K562 (cell line): Measurements from ENCODE around the gene SRPK2. TPM values are rescaled to one million over a fixed set of nuclear protein-coding genes. Genes with fewer than 3 reads are reported as not detected.

ENCODE experiments used
- ATAC-seq: fragments of 200-7000 bp; cut with Tn5 transposase; 3 replicates; pipeline ENCODE4 v1.9.1; 2020; ENCODE audit warnings: moderate library complexity
- BruUV-seq: library from RNA; stranded (reverse); fragments of 400-500 nt; replicated peaks from 2 replicates; lab custom pipeline; 2021; lab: Mats Ljungman, UMichigan
- CTCF ChIA-PET: fragments of 300-600 bp; formaldehyde crosslinking; extraction: SDS; loops from one replicate; lab custom pipeline; 2021; ENCODE audit warnings: low intra/inter-chr PET ratio; lab: Yijun Ruan, JAX
- POLR2A ChIA-PET: fragments of 300-600, 350-650 bp; sonication (Branson Sonifier 250); formaldehyde crosslinking; extraction: SDS; loops from one replicate; lab custom pipeline; 2021; ENCODE audit warnings: antibody characterized with exemption, inconsistent platforms; lab: Yijun Ruan, JAX
- DNase-seq, 4 experiments: peaks; one replicate each; pipeline versions ENCODE4 v3.0.0 to v3.0.0-alpha.2; 2011 to 2018; ENCODE audit warnings: low spot score in 3 of 4, mixed read lengths in 3 of 4; ENCODE audit errors: extremely low read depth in 1 of 4
- FAIRE-seq: peaks from 2 replicates; lab custom pipeline; 2011; peaks lifted over from hg19 to GRCh38; lab: Jason Lieb, UNC
- H2AFZ ChIP-seq: 2 replicates; pipeline ENCODE4 v1.6.0; 2011; ENCODE audit warnings: low read depth, low read length, control low read depth, inconsistent platforms
- H3K27ac ChIP-seq: fragments of 200-600 bp; 3 replicates; pipeline ENCODE4 v1.8.0; 2011; ENCODE audit warnings: low read depth, mild to moderate bottlenecking, control low read depth, inconsistent platforms, low read length, moderate library complexity, mixed read lengths; ENCODE audit errors: extremely low read depth
- H3K27me3 ChIP-seq, 2 experiments: fragments of 300-600 bp in 1 of 2; 2 replicates in 1 of 2; 3 replicates in 1 of 2; pipeline versions ENCODE4 v1.6.0 to v1.8.0; 2011; ENCODE audit warnings: inconsistent platforms in 2 of 2, low read length in 2 of 2, mild to moderate bottlenecking in 1 of 2, mixed read lengths in 1 of 2, moderate library complexity in 1 of 2; ENCODE audit not compliant: control insufficient read depth in 2 of 2, insufficient read depth in 2 of 2
- H3K36me3 ChIP-seq: fragments of 300-600 bp; 3 replicates; pipeline ENCODE4 v1.8.0; 2011; ENCODE audit warnings: mild to moderate bottlenecking, low read length, inconsistent platforms; ENCODE audit not compliant: control insufficient read depth, insufficient read depth
- H3K4me1 ChIP-seq, 2 experiments: fragments of 200-600 bp in 1 of 2; replicated peaks in 1 of 2; 2 replicates in 1 of 2; 3 replicates in 1 of 2; pipeline versions ENCODE4 v1.5.1 to v1.8.0; 2011; ENCODE audit warnings: inconsistent platforms in 2 of 2, low read length in 2 of 2, mild to moderate bottlenecking in 1 of 2, mixed read lengths in 1 of 2, moderate library complexity in 1 of 2; ENCODE audit not compliant: control insufficient read depth in 2 of 2, insufficient read depth in 2 of 2
- H3K4me2 ChIP-seq: 2 replicates; pipeline ENCODE4 v1.6.1; 2011; ENCODE audit warnings: low read length, control low read depth, inconsistent platforms, mixed read lengths; ENCODE audit not compliant: insufficient read depth
- H3K4me3 ChIP-seq: fragments of 200-600 bp; sonication (generic), shearing (Covaris generic); 2 replicates; pipeline ENCODE4 v1.5.1; 2016; ENCODE audit warnings: control low read depth, inconsistent platforms
- H3K79me2 ChIP-seq: fragments of 200-600 bp; 3 replicates; pipeline ENCODE4 v1.8.0; 2011; ENCODE audit warnings: low read length, inconsistent platforms; ENCODE audit not compliant: control insufficient read depth, insufficient read depth
- H3K9ac ChIP-seq, 2 experiments: 2 replicates each; pipeline versions ENCODE4 v1.6.0 to v1.6.1; 2011; ENCODE audit warnings: low read depth in 2 of 2, low read length in 2 of 2, control low read depth in 1 of 2, inconsistent platforms in 1 of 2, mild to moderate bottlenecking in 1 of 2, mixed read lengths in 1 of 2; ENCODE audit not compliant: insufficient read depth in 1 of 2
- H3K9me1 ChIP-seq: one replicate; pipeline ENCODE4 v1.6.0; 2011; ENCODE audit warnings: inconsistent platforms, mild to moderate bottlenecking, low read length, moderate library complexity; ENCODE audit not compliant: control insufficient read depth, insufficient read depth
- H3K9me3 ChIP-seq: replicated peaks from 2 replicates; pipeline ENCODE4 v1.5.1; 2011; ENCODE audit warnings: low read depth, low read length, inconsistent platforms; ENCODE audit not compliant: control insufficient read depth, insufficient read depth
- H4K20me1 ChIP-seq: replicated peaks from 2 replicates; pipeline ENCODE4 v1.6.1; 2011; ENCODE audit warnings: low read length, inconsistent platforms, mixed read lengths; ENCODE audit not compliant: control insufficient read depth, insufficient read depth
- CBFA2T3 ChIP-seq: fragments of 450-650 bp; IDR thresholded peaks from 2 replicates; pipeline ENCODE4 v1.6.1; 2017
- E2F5 ChIP-seq: sonication (generic); formaldehyde crosslinking; IDR thresholded peaks from 2 replicates; pipeline ENCODE4 v1.8.0; 2022; ENCODE audit warnings: mild to moderate bottlenecking, missing genetic modification reagents
- HMGN3 ChIP-seq: IDR thresholded peaks from 2 replicates; pipeline ENCODE4 v1.6.1; 2011; ENCODE audit warnings: borderline replicate concordance, low read depth, mild to moderate bottlenecking, mixed read lengths, low read length; ENCODE audit not compliant: insufficient read length; ENCODE audit errors: extremely low read depth
- MAX ChIP-seq: sonication (generic); formaldehyde crosslinking; IDR thresholded peaks from 2 replicates; pipeline ENCODE4 v1.9.0; 2022; ENCODE audit warnings: mild to moderate bottlenecking, missing genetic modification reagents
- NFYB ChIP-seq: IDR thresholded peaks from 2 replicates; pipeline ENCODE4 v1.6.1; 2011; ENCODE audit warnings: mild to moderate bottlenecking, moderate library complexity; ENCODE audit not compliant: insufficient read length; ENCODE audit errors: extremely low read depth
- ZNF408 ChIP-seq: fragments of 250-450 bp; sonication (Bioruptor Pico); IDR thresholded peaks from 2 replicates; pipeline ENCODE4 v1.4.0; 2020; ENCODE audit warnings: low read depth, mild to moderate bottlenecking, moderate library complexity
- in situ Hi-C: fragments of 300-500 bp; cut with MboI; formaldehyde crosslinking; loops from 4 replicates; pipeline ENCODE4 v1.15.0; 2018; ENCODE audit warnings: inconsistent platforms, mixed read lengths
- intact Hi-C: fragments of 100-400 bp; cut with micrococcal nuclease; formaldehyde crosslinking; loops from 2 replicates; pipeline ENCODE4 v1.14.2; 2022
- polyA plus RNA-seq, 8 experiments: library from polyadenylated mRNA; depleted of rRNA in 4 of 8; stranded (reverse) in 5 of 8; unstranded in 3 of 8; fragments of >200 nt; fragmentation: Nextera tagmentation in 2 of 8; fragmentation: Illumina TruSeq in 1 of 8; extraction: Ambion mirVana in 2 of 8; extraction: Trizol in 1 of 8; gene quantifications; 2 replicates each; pipeline versions ENCODE4 v1.2.1 to v1.2.3, GENCODE V29; 2011 to 2014; ENCODE audit warnings: inconsistent platforms in 1 of 8, missing spikeins in 1 of 8
- total RNA-seq, 7 experiments: library from RNA; depleted of rRNA in 6 of 7; stranded (reverse); fragments of >200 nt in 6 of 7; fragmentation: Illumina TruSeq in 2 of 7; extraction: Trizol in 2 of 7; gene quantifications; 2 replicates each; pipeline versions ENCODE4 v1.2.1 to v1.2.3, GENCODE V29; 2011 to 2021; ENCODE audit warnings: low replicate concordance in 1 of 7
- TF ChIP-seq, protein P1 (sequence below): fragments of 450-650 bp; formaldehyde crosslinking; IDR thresholded peaks from 2 replicates; pipeline ENCODE4 v1.4.0; 2020; ENCODE audit warnings: mild to moderate bottlenecking
- TF ChIP-seq, protein P2 (sequence below): sonication (generic); formaldehyde crosslinking; IDR thresholded peaks from 2 replicates; pipeline ENCODE4 v1.8.0; 2022; ENCODE audit warnings: mild to moderate bottlenecking, missing genetic modification reagents

Gene SRPK2
- total and polyA plus RNA-seq, 9 of the 15 experiments (the other 6 are each of a cell fraction or from before 2014, with no cell fraction given) = 21.5 to 44.7 (median 33.3) TPM

GRCh38 chr7:105139381-105139780, 249.3 kb downstream of the SRPK2 start:
- H3K9ac ChIP-seq = no peak overlapping the region
- ATAC-seq (no peak), DNase-seq (no peak), FAIRE-seq (no peak)
- POLR2A ChIA-PET = interaction anchor here (0.9 to 1.6 kb wide), 2 partner anchors 11 to 30 kb away, joined by 3 to 4 read pairs; no protein-coding TSS in a partner anchor
- peaks cover 32% of the 10 kb centered on the region for H3K36me3 ChIP-seq
- no peak overlapping the region for H3K4me3 ChIP-seq
- peaks cover 0 to 12% of the 10 kb centered on the region in 2 experiments; a peak in 3 of 5 replicates for H3K4me1 ChIP-seq
- no peak overlapping the region for H2AFZ ChIP-seq
- peaks cover 3% of the 10 kb centered on the region for H4K20me1 ChIP-seq
- no peak for TF ChIP-seq MAX (CRISPR knock-in tag)
- TF ChIP-seq, protein P1, sequence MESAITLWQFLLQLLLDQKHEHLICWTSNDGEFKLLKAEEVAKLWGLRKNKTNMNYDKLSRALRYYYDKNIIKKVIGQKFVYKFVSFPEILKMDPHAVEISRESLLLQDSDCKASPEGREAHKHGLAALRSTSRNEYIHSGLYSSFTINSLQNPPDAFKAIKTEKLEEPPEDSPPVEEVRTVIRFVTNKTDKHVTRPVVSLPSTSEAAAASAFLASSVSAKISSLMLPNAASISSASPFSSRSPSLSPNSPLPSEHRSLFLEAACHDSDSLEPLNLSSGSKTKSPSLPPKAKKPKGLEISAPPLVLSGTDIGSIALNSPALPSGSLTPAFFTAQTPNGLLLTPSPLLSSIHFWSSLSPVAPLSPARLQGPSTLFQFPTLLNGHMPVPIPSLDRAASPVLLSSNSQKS (CRISPR knock-in tag) = no peak
- TF ChIP-seq, protein P2, sequence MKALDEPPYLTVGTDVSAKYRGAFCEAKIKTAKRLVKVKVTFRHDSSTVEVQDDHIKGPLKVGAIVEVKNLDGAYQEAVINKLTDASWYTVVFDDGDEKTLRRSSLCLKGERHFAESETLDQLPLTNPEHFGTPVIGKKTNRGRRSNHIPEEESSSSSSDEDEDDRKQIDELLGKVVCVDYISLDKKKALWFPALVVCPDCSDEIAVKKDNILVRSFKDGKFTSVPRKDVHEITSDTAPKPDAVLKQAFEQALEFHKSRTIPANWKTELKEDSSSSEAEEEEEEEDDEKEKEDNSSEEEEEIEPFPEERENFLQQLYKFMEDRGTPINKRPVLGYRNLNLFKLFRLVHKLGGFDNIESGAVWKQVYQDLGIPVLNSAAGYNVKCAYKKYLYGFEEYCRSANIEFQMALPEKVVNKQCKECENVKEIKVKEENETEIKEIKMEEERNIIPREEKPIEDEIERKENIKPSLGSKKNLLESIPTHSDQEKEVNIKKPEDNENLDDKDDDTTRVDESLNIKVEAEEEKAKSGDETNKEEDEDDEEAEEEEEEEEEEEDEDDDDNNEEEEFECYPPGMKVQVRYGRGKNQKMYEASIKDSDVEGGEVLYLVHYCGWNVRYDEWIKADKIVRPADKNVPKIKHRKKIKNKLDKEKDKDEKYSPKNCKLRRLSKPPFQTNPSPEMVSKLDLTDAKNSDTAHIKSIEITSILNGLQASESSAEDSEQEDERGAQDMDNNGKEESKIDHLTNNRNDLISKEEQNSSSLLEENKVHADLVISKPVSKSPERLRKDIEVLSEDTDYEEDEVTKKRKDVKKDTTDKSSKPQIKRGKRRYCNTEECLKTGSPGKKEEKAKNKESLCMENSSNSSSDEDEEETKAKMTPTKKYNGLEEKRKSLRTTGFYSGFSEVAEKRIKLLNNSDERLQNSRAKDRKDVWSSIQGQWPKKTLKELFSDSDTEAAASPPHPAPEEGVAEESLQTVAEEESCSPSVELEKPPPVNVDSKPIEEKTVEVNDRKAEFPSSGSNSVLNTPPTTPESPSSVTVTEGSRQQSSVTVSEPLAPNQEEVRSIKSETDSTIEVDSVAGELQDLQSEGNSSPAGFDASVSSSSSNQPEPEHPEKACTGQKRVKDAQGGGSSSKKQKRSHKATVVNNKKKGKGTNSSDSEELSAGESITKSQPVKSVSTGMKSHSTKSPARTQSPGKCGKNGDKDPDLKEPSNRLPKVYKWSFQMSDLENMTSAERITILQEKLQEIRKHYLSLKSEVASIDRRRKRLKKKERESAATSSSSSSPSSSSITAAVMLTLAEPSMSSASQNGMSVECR (CRISPR knock-in tag) = no peak
- no peak for TF ChIP-seq HMGN3
- no peak for TF ChIP-seq E2F5 (CRISPR knock-in tag)
- no peak for TF ChIP-seq NFYB
- TF ChIP-seq ZNF408 = no peak
- TF ChIP-seq CBFA2T3 = no peak
- H3K27ac ChIP-seq = no peak overlapping the region
- no peaks in the 10 kb centered on the region for H3K27me3 ChIP-seq
- peaks cover 6% of the 10 kb centered on the region; the same call in 1 of the 3 replicates for H3K79me2 ChIP-seq
- intact Hi-C loops = loop anchor here (10.0 kb wide), 1 partner anchor 155 kb away; no protein-coding TSS in a partner anchor
- in situ Hi-C loops = no loop called here
- H3K4me2 ChIP-seq = no peak overlapping the region
- no TSS peak for BruUV-seq
- H3K9me3 ChIP-seq = no peaks in the 10 kb centered on the region
- H3K9me1 ChIP-seq = no peaks in the 10 kb centered on the region
- CTCF ChIA-PET = no interaction called here
